ENCODE measurements around the gene SNORC.
"Not testable (repeated sequence)": the region's sequence is repeated elsewhere in the genome, so short reads cannot be mapped to it uniquely, and the experiment has no call there.

The SNORC gene

DNA sequence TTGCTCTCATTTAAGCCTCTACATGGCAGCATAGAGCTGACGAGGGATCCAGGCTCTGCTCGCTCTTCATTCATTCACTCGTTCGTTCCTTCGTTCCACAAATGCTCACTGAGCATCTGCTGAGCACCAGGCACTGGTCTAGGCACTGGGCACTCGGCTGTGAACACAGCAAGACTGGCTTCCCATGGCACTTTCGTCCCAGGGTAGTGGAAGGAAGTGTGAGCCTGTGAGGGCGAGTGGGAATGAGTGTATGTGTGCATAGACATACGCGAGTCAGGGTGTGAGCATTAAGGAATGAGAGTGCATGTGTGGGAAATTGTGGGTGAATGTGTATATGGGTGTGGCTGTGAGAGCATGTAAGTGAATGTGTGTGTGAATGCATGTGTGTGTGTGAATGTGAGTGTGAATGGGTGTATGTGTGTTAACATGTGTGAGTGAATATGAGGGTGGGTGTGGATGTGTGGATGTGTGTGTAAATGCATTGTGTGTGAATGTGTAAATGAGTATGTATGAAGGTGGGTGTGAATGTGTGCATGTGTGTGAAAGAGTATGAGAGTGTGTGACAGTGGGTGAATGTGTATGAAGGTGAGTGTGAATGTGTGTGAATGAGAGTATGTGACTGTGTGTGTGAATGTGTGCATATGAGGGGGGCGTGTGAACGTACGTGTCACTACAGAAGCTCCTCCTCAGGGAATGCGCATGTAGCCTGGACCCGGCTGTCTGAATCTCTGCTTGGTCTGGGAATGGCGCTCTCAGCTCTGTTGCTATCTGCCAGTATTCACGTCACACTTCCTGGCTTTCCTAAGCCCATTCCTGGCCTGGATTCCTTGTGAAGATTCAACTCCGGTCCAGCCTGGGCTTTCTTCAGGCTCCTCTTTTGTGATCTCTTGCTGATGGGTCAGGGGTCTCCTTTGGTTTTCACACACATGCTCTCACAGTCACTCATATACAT is 28.8 kb downstream of the SNORC start:
- Histone ChIP-seq H3K9ac (ENCODE audit: low read depth, low read length) (no peak overlapping the region), H3K9me3 (ENCODE audit: control insufficient read depth, insufficient read depth, low read length) (no peaks in the 10 kb centered on the region), H3K4me1 (ENCODE audit: control insufficient read depth, insufficient read depth, low read length) (peaks cover 19% of the 10 kb centered on the region), H3K27me3 (ENCODE audit: control insufficient read depth, insufficient read depth, low read length) (peaks cover 31% of the 10 kb centered on the region), H3K4me3 (ENCODE audit: low read depth, low read length) (no peak overlapping the region), H3K27ac (ENCODE audit: low read depth, low read length) (no peak overlapping the region), H3K36me3 (ENCODE audit: control insufficient read depth, insufficient read depth, low read length) (no peaks in the 10 kb centered on the region)

- no peaks in the 10 kb centered on the region for H3K36me3 ChIP-seq (ENCODE audit: control insufficient read depth, insufficient read depth, low read length)
- H3K27ac ChIP-seq (ENCODE audit: low read depth, low read length) = peak overlapping the region; percentile 55
- H3K27me3 ChIP-seq (ENCODE audit: control insufficient read depth, insufficient read depth, low read length) = peaks cover 31% of the 10 kb centered on the region
- no peaks in the 10 kb centered on the region for H3K9me3 ChIP-seq (ENCODE audit: control insufficient read depth, insufficient read depth, low read length)
- H3K4me1 ChIP-seq (ENCODE audit: control insufficient read depth, insufficient read depth, low read length) = peaks cover 19% of the 10 kb centered on the region
- H3K4me3 ChIP-seq (ENCODE audit: low read depth, low read length) = peak overlapping the region; percentile 13
- no peak overlapping the region; the same call in 1 of the 2 replicates for H3K9ac ChIP-seq (ENCODE audit: low read depth, low read length)
These were observed 31.0 kb downstream of the SNORC start for GRCh38 chr2:232900811-232901735.

- peaks cover 19% of the 10 kb centered on the region for H3K4me1 ChIP-seq (ENCODE audit: control insufficient read depth, insufficient read depth, low read length)
- no peak overlapping the region for H3K9ac ChIP-seq (ENCODE audit: low read depth, low read length)
- no peak overlapping the region for H3K4me3 ChIP-seq (ENCODE audit: low read depth, low read length)
These were observed 31.9 kb downstream of the SNORC start for GRCh38 chr2:232901736-232902578.

DNA sequence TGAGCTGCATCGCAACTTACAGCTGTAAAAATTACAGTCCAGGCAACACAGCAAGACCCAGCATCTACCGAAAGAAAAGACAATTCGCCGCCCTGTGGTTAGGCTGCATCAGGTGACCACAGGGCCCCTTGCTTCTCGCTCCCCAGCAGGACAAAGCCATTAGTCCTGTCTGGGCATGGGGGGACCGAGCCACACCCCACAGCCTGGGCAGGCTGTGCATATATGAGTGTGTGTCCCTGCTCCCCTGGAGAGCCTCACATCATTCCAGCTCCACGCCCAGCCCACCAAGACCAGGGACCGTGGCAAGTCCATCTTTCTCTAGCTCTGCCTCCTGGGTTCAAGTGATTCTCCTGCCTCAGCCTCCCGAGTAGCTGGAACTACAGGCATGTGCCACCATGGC is 33.9 kb downstream of the SNORC start:
- H3K27me3 ChIP-seq (ENCODE audit: control insufficient read depth, insufficient read depth, low read length) = peaks cover 29% of the 10 kb centered on the region

More at GRCh38 chr2:232901736-232902578, 31.9 kb downstream of the SNORC start:
- no peaks in the 10 kb centered on the region for H3K9me3 ChIP-seq (ENCODE audit: control insufficient read depth, insufficient read depth, low read length)
- H3K27ac ChIP-seq (ENCODE audit: low read depth, low read length) = peak overlapping the region; percentile 1
- no peaks in the 10 kb centered on the region for H3K36me3 ChIP-seq (ENCODE audit: control insufficient read depth, insufficient read depth, low read length)
- peaks cover 31% of the 10 kb centered on the region for H3K27me3 ChIP-seq (ENCODE audit: control insufficient read depth, insufficient read depth, low read length)

GRCh38 chr2:232906867-232907717 is 37.0 kb downstream of the SNORC start:
- H3K4me1 ChIP-seq (ENCODE audit: control insufficient read depth, insufficient read depth, low read length); H3K9ac ChIP-seq (ENCODE audit: low read depth, low read length); H3K4me3 ChIP-seq (ENCODE audit: low read depth, low read length); H3K9me3 ChIP-seq (ENCODE audit: control insufficient read depth, insufficient read depth, low read length); H3K36me3 ChIP-seq (ENCODE audit: control insufficient read depth, insufficient read depth, low read length): not testable (repeated sequence)
- Histone ChIP-seq H3K27ac (ENCODE audit: low read depth, low read length) (peak overlapping the region; percentile 7), H3K27me3 (ENCODE audit: control insufficient read depth, insufficient read depth, low read length) (peaks cover 11% of the 10 kb centered on the region)

More for the DNA sequence above, 33.9 kb downstream of the SNORC start:
- H3K4me3 ChIP-seq (ENCODE audit: low read depth, low read length) = no peak overlapping the region
- H3K36me3 ChIP-seq (ENCODE audit: control insufficient read depth, insufficient read depth, low read length) = no peaks in the 10 kb centered on the region
- H3K9ac ChIP-seq (ENCODE audit: low read depth, low read length) = no peak overlapping the region
- no peak overlapping the region for H3K27ac ChIP-seq (ENCODE audit: low read depth, low read length)
- peaks cover 19% of the 10 kb centered on the region for H3K4me1 ChIP-seq (ENCODE audit: control insufficient read depth, insufficient read depth, low read length)
- H3K9me3 ChIP-seq (ENCODE audit: control insufficient read depth, insufficient read depth, low read length) = no peaks in the 10 kb centered on the region

- not testable (repeated sequence) for H3K4me3 ChIP-seq (ENCODE audit: low read depth, low read length)
These were observed 37.6 kb downstream of the SNORC start for GRCh38 chr2:232907718-232908085.

GRCh38 chr2:232908695-232909094 is 38.6 kb downstream of the SNORC start:
- Histone ChIP-seq H3K9ac (ENCODE audit: low read depth, low read length) (no peak overlapping the region), H3K27ac (ENCODE audit: low read depth, low read length) (no peak overlapping the region), H3K36me3 (ENCODE audit: control insufficient read depth, insufficient read depth, low read length) (no peaks in the 10 kb centered on the region), H3K9me3 (ENCODE audit: control insufficient read depth, insufficient read depth, low read length) (peaks cover 7% of the 10 kb centered on the region; the same call in 1 of the 2 replicates), H3K4me3 (ENCODE audit: low read depth, low read length) (no peak overlapping the region), H3K4me1 (ENCODE audit: control insufficient read depth, insufficient read depth, low read length) (no peaks in the 10 kb centered on the region), H3K27me3 (ENCODE audit: control insufficient read depth, insufficient read depth, low read length) (no peaks in the 10 kb centered on the region)

More at GRCh38 chr2:232907718-232908085, 37.6 kb downstream of the SNORC start:
- not testable (repeated sequence) for H3K4me1 ChIP-seq (ENCODE audit: control insufficient read depth, insufficient read depth, low read length); H3K9ac ChIP-seq (ENCODE audit: low read depth, low read length); H3K36me3 ChIP-seq (ENCODE audit: control insufficient read depth, insufficient read depth, low read length); H3K9me3 ChIP-seq (ENCODE audit: control insufficient read depth, insufficient read depth, low read length); H3K27ac ChIP-seq (ENCODE audit: low read depth, low read length); H3K27me3 ChIP-seq (ENCODE audit: control insufficient read depth, insufficient read depth, low read length)

GRCh38 chr2:232910376-232910775 is 40.3 kb downstream of the SNORC start:
- Histone ChIP-seq H3K27me3 (ENCODE audit: control insufficient read depth, insufficient read depth, low read length) (no peaks in the 10 kb centered on the region), H3K4me1 (ENCODE audit: control insufficient read depth, insufficient read depth, low read length) (no peaks in the 10 kb centered on the region), H3K9ac (ENCODE audit: low read depth, low read length) (no peak overlapping the region), H3K9me3 (ENCODE audit: control insufficient read depth, insufficient read depth, low read length) (peaks cover 7% of the 10 kb centered on the region; the same call in 1 of the 2 replicates), H3K36me3 (ENCODE audit: control insufficient read depth, insufficient read depth, low read length) (no peaks in the 10 kb centered on the region), H3K4me3 (ENCODE audit: low read depth, low read length) (no peak overlapping the region), H3K27ac (ENCODE audit: low read depth, low read length) (no peak overlapping the region)

- no peaks in the 10 kb centered on the region for H3K27me3 ChIP-seq (ENCODE audit: control insufficient read depth, insufficient read depth, low read length)
- H3K4me1 ChIP-seq (ENCODE audit: control insufficient read depth, insufficient read depth, low read length) = no peaks in the 10 kb centered on the region
- no peak overlapping the region for H3K27ac ChIP-seq (ENCODE audit: low read depth, low read length)
- no peaks in the 10 kb centered on the region for H3K36me3 ChIP-seq (ENCODE audit: control insufficient read depth, insufficient read depth, low read length)
- no peak overlapping the region for H3K9ac ChIP-seq (ENCODE audit: low read depth, low read length)
- H3K9me3 ChIP-seq (ENCODE audit: control insufficient read depth, insufficient read depth, low read length) = peaks cover 7% of the 10 kb centered on the region; the same call in 1 of the 2 replicates
- H3K4me3 ChIP-seq (ENCODE audit: low read depth, low read length) = no peak overlapping the region
These were observed 41.7 kb downstream of the SNORC start for GRCh38 chr2:232911712-232912277.
